ENCODE measurements around the gene TEX2. TPM values are rescaled to one million over a fixed set of nuclear protein-coding genes. Genes with fewer than 3 reads are reported as not detected.

The TEX2 gene
- total RNA-seq, 1 experiment from 2014 or later = 20.1 TPM

- ATAC-seq (no peak), DNase-seq (ENCODE audit: low read depth, low spot score) (no peak)
- Histone ChIP-seq H3K27me3 (ENCODE audit: control insufficient read depth, insufficient read depth, low read length) (no peaks in the 10 kb centered on the region), H3K4me3 (ENCODE audit: low read depth in 2 of 2, low read length in 2 of 2) (no peak overlapping the region), H3K36me3 (ENCODE audit: control insufficient read depth, insufficient read depth, low read length) (peaks cover 3% of the 10 kb centered on the region; the same call in 1 of the 2 replicates), H3K4me1 (ENCODE audit: control insufficient read depth, insufficient read depth, low read length) (peaks cover 6% of the 10 kb centered on the region; the same call in 1 of the 2 replicates), H3K27ac (ENCODE audit: low read length) (peak overlapping the region; percentile 48; the same call in 1 of the 2 replicates), H3K9me3 (ENCODE audit: control insufficient read depth, insufficient read depth, low read depth, low read length) (no peaks in the 10 kb centered on the region)
- ChIA-PET CTCF (no interaction called here), POLR2A (no interaction called here)
- in situ Hi-C loops (cut with HindIII; ENCODE audit: low pct_unique_long_range_greater_than_20kb, low sequenced_read_pairs) (no loop called here), intact Hi-C loops (cut with micrococcal nuclease; ENCODE audit: unreplicated experiment) (no loop called here)
- TSS peak; percentile 61 for BruUV-seq (replicated peaks)
- TF ChIP-seq SIN3A (IDR thresholded peaks at IDR 0.05; ENCODE audit: borderline replicate concordance, insufficient read depth, low read depth, low read length) (no peak), CTCF (IDR thresholded peaks at IDR 0.05) (no peak), TCF7L2 (IDR thresholded peaks at IDR 0.05; ENCODE audit: low read depth, low read length) (no peak), REST (IDR thresholded peaks at IDR 0.05; ENCODE audit: insufficient read depth in 1 of 2, low read depth in 2 of 2, low read length in 1 of 2) (no peak), POLR2AphosphoS5 (IDR thresholded peaks at IDR 0.05; ENCODE audit: low read depth, low read length) (no peak)
Measured at GRCh38 chr17:64126918-64127317, 136.1 kb downstream of the TEX2 start.

GRCh38 chr17:64125937-64126336 lies 137.1 kb downstream of the TEX2 start:
- in situ Hi-C loops (cut with HindIII; ENCODE audit: low pct_unique_long_range_greater_than_20kb, low sequenced_read_pairs) (no loop called here), intact Hi-C loops (cut with micrococcal nuclease; ENCODE audit: unreplicated experiment) (no loop called here)
- no peaks in the 10 kb centered on the region for H3K27me3 ChIP-seq (ENCODE audit: control insufficient read depth, insufficient read depth, low read length)
- BruUV-seq (replicated peaks) = no TSS peak
- POLR2A ChIA-PET = no interaction called here
- CTCF ChIA-PET = no interaction called here
- peaks cover 6% of the 10 kb centered on the region; the same call in 1 of the 2 replicates for H3K4me1 ChIP-seq (ENCODE audit: control insufficient read depth, insufficient read depth, low read length)
- H3K9me3 ChIP-seq (ENCODE audit: control insufficient read depth, insufficient read depth, low read depth, low read length) = no peaks in the 10 kb centered on the region
- no peak for TF ChIP-seq REST (IDR thresholded peaks at IDR 0.05; ENCODE audit: insufficient read depth in 1 of 2, low read depth in 2 of 2, low read length in 1 of 2)
- TF ChIP-seq TCF7L2 (IDR thresholded peaks at IDR 0.05; ENCODE audit: low read depth, low read length) = no peak
- H3K27ac ChIP-seq (ENCODE audit: low read length) = no peak overlapping the region
- H3K36me3 ChIP-seq (ENCODE audit: control insufficient read depth, insufficient read depth, low read length) = peaks cover 3% of the 10 kb centered on the region; the same call in 1 of the 2 replicates
- DNase-seq (ENCODE audit: low read depth, low spot score) (no peak), ATAC-seq (no peak)
- H3K4me3 ChIP-seq (ENCODE audit: low read depth in 2 of 2, low read length in 2 of 2) = no peak overlapping the region

Measured in Panc1 (cell line).